Left ventricle myocardium inferior (tissue), 1 donor: ENCODE data around the gene FGF8. TPM values are rescaled to one million over a fixed set of nuclear protein-coding genes. Genes with fewer than 3 reads are reported as not detected.

ENCODE experiments used
- DNase-seq: peaks from one replicate; pipeline ENCODE4 v3.0.0-alpha.2; 2020
- H3K27ac ChIP-seq: fragments of 200-600 bp; replicated peaks from 2 replicates; pipeline ENCODE4 v1.8.0; 2021
- H3K27me3 ChIP-seq: fragments of 200-600 bp; 2 replicates; pipeline ENCODE4 v1.8.0; 2021; ENCODE audit warnings: low read depth
- H3K36me3 ChIP-seq: fragments of 200-600 bp; 2 replicates; pipeline ENCODE4 v1.8.0; 2021
- H3K4me1 ChIP-seq: fragments of 200-600 bp; 2 replicates; pipeline ENCODE4 v1.8.0; 2021
- H3K4me3 ChIP-seq: fragments of 200-600 bp; 2 replicates; pipeline ENCODE4 v1.8.0; 2021; ENCODE audit warnings: mild to moderate bottlenecking, moderate library complexity
- H3K9me3 ChIP-seq: fragments of 200-600 bp; replicated peaks from 2 replicates; pipeline ENCODE4 v1.8.0; 2021
- intact Hi-C: fragments of 100-400 bp; cut with micrococcal nuclease; formaldehyde crosslinking; loops from one replicate; pipeline ENCODE4 v1.11.0; 2022
- total RNA-seq: library from RNA; stranded (reverse); fragmentation: NEBNext Ultra II Directional; extraction: Animal tissue kit (Norgen Biotek cat#: 25700); gene quantifications from one replicate; pipeline ENCODE4 v1.2.1, GENCODE V29; 2021
- TF ChIP-seq, protein P1 (sequence below): fragments of 200-600 bp; IDR thresholded peaks from 2 replicates; pipeline ENCODE4 v1.8.0; 2021; ENCODE audit warnings: antibody characterized with exemption, mild to moderate bottlenecking, borderline replicate concordance
- donor health status: DM: no; HTN: yes; CAD: no; lungs with severe emphysema.

FGF8 gene
- total RNA-seq, 1 donor from 2014 or later, result not detected

DNA sequence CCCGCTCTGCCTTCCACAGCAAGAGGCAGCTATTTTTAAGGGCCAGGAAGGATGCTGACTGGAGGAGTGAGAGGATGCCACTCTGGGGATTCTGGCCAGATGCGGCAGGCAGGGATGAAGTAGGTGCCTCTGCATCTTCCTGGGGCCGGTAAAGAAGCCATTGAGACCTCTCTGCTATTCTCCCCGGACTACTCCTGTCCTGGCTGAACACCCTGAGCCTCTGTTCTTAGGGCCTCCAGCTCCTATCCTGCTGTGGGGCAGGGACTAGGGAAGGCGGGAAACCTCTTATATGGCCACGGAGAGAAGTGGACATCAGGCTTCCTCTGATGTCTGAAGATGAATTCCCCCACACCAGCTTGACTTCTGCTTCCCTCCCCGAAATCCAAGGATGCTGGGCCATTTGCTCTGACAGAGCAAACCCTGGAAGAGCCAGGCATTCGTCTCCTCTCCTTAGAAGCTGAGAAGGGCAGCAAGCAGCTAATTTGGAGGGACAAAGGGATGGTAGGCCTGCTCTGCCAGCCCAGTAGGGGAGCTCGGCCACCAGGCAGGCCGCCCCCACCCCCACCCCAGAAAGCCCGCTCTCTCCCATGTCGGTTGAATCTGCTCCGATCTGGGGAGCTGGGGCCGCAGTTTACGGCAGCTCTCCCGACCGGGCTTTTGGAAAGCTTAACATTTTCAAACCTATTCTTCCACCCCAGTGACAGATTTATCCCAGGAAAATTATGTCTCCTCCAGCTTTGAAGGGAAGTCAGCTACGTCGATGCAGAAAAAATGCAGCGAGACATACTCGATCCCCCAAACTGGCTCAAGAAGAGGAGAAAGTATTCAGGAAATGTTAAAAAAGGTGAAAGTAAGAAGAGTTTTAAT lies 2.8 kb downstream of the FGF8 start:
- no peak for DNase-seq
- H3K9me3 ChIP-seq, result no peaks in the 10 kb centered on the region
- no peak overlapping the region for H3K27ac ChIP-seq
- H3K27me3 ChIP-seq, result peaks cover 100% of the 10 kb centered on the region
- TF ChIP-seq, protein P1, sequence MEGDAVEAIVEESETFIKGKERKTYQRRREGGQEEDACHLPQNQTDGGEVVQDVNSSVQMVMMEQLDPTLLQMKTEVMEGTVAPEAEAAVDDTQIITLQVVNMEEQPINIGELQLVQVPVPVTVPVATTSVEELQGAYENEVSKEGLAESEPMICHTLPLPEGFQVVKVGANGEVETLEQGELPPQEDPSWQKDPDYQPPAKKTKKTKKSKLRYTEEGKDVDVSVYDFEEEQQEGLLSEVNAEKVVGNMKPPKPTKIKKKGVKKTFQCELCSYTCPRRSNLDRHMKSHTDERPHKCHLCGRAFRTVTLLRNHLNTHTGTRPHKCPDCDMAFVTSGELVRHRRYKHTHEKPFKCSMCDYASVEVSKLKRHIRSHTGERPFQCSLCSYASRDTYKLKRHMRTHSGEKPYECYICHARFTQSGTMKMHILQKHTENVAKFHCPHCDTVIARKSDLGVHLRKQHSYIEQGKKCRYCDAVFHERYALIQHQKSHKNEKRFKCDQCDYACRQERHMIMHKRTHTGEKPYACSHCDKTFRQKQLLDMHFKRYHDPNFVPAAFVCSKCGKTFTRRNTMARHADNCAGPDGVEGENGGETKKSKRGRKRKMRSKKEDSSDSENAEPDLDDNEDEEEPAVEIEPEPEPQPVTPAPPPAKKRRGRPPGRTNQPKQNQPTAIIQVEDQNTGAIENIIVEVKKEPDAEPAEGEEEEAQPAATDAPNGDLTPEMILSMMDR, result no peak
- intact Hi-C loops, result no loop called here
- no peak overlapping the region for H3K4me3 ChIP-seq
- no peaks in the 10 kb centered on the region for H3K36me3 ChIP-seq
- peaks cover 19% of the 10 kb centered on the region for H3K4me1 ChIP-seq

DNA sequence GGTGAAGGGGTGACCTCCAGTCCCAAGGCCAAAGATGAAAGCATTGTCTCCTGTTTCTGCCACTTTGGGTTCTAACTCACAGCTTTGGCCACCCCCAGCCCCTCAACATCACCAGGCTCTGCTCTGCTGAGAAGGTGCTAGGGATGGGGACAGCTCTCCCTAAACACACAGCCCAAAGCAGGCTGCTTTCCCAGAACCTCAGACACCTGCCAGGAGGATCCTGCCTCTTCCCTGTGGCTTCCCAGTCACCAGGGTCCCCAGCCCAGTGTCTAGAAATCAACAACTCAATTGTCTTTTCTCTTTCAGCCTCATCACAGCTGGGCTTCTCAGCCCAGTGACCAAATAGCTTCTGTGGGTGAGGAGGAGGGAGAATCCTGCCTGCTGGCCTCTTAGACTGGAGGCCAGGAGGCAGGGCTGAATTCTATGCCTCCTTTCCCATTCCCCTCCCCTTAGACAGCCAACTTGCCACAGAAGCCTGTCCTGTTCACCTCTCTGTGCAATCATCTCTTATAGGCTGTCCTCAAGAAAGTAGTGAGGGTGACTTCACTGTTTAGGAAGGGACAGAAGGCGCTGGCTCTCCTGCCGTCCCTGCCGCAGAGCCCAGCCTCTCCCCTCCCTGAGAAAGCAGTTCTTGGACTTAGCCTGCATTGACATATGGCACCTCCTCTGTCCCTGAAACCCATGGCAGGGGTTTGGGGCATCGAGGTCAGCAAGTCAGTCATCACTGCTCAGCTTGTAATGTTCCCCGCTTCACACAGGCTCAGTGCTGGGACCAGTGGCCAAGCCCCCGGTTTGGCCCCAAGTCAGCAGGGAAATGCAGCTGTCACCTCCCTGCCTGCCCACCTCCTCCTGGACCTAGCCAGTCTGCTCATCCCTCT lies 3.7 kb downstream of the FGF8 start:
- intact Hi-C loops, result no loop called here
- Histone ChIP-seq H3K4me3 (no peak overlapping the region), H3K27me3 (peaks cover 100% of the 10 kb centered on the region), H3K9me3 (no peaks in the 10 kb centered on the region), H3K36me3 (no peaks in the 10 kb centered on the region), H3K27ac (no peak overlapping the region), H3K4me1 (peaks cover 19% of the 10 kb centered on the region)
- TF ChIP-seq, protein P1, result no peak
- DNase-seq, result no peak

DNA sequence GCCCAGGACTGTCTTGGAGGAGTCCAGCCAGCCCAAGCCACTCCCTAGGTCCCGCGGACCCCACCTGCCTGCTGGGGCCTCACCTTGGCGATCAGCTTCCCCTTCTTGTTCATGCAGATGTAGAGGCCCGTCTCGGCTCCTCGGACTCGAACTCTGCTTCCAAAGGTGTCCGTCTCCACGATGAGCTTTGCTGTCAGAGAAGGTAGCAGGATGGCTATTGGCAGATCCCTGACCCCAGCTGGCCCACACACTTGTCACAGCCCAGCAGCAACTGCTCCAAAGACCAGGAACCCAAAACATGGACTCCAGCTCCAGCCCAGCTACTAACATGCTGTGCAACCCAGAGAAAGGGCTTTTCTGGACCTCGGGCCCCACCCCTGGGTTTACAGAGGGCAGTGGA lies 4.5 kb downstream of the FGF8 start:
- Histone ChIP-seq H3K4me3 (no peak overlapping the region), H3K36me3 (no peaks in the 10 kb centered on the region), H3K9me3 (no peaks in the 10 kb centered on the region), H3K27me3 (peaks cover 99% of the 10 kb centered on the region), H3K4me1 (peaks cover 17% of the 10 kb centered on the region), H3K27ac (no peak overlapping the region)
- TF ChIP-seq, protein P1, result no peak
- DNase-seq, result no peak
- intact Hi-C loops, result no loop called here

DNA sequence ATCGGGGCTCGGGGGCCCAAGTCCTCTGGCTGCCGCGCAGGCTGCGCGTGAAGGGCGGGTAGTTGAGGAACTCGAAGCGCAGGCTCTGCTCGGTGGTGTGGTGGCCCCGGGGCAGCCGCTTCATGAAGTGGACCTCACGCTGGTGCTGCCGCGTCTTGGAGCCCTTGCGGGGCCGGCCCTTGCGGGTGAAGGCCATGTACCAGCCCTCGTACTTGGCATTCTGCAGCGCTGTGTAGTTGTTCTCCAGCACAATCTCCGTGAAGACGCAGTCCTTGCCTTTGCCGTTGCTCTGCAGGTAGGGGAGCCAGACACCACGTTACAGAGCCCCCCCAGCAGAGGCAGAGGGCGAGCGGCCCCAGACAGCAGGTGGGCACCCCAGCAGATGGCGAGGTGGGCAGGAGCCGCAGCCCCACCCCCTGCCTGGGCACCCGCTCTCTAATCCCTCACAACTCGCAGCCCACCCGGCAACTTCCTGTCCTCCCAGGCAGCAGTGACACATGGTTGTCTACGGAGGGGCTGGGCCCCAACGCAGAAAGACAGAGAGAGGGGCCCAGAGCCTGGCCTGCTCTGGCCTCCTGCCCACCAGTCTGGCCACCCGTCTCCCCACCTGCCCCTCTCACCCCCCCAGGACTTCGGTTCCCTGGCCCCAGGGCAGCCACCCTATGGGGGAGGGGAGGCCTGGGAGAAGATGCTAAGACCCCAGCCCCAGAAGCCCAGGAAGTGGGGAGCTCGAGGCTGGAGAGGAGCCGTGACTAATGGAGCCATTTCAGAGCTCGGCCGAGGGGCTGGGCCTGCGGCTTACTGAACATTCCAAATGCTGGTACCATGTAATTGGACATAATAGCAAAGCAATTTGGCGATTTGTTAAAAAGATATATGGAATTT lies 5.3 kb downstream of the FGF8 start:
- no peaks in the 10 kb centered on the region for H3K36me3 ChIP-seq
- no peak overlapping the region for H3K4me3 ChIP-seq
- TF ChIP-seq, protein P1, result no peak
- intact Hi-C loops, result no loop called here
- no peak overlapping the region for H3K27ac ChIP-seq
- peaks cover 13% of the 10 kb centered on the region for H3K4me1 ChIP-seq
- H3K27me3 ChIP-seq, result peaks cover 99% of the 10 kb centered on the region
- no peaks in the 10 kb centered on the region for H3K9me3 ChIP-seq
- DNase-seq, result no peak
